Jurkat, Clone E6-1 (cell line): Measurements from ENCODE around the gene TSEN15.

Experiments
- DNase-seq: peaks from one replicate; pipeline ENCODE4 v3.0.0-alpha.2; 2011; ENCODE audit warnings: low read depth, low spot score
- H3K4me3 ChIP-seq: 2 replicates; pipeline ENCODE4 v1.5.1; 2011; ENCODE audit warnings: mild to moderate bottlenecking, low read length, control low read depth, moderate library complexity

The TSEN15 gene

GRCh38 chr1:184049836-184050468, 1.6 kb upstream of the TSEN15 start:
- no peak overlapping the region for H3K4me3 ChIP-seq

GRCh38 chr1:184050636-184051035, 894 bp upstream of the TSEN15 start:
- DNase-seq: no peak
- no peak overlapping the region for H3K4me3 ChIP-seq

More at GRCh38 chr1:184049836-184050468, 1.6 kb upstream of the TSEN15 start:
- DNase-seq: no peak

- peak overlapping the region; percentile 71 for H3K4me3 ChIP-seq
- DNase-seq: peak; percentile 18
Measured at GRCh38 chr1:184051138-184051484, 419 bp upstream of the TSEN15 start.

- DNase-seq: peak; percentile 11
- peak overlapping the region; percentile 71 for H3K4me3 ChIP-seq
Measured at GRCh38 chr1:184052194-184052559, 647 bp downstream of the TSEN15 start.

- no peak for DNase-seq
- peak overlapping the region; percentile 71 for H3K4me3 ChIP-seq
Measured at GRCh38 chr1:184052750-184053149, 1.2 kb downstream of the TSEN15 start.

GRCh38 chr1:184053881-184054280, 2.4 kb downstream of the TSEN15 start:
- H3K4me3 ChIP-seq: no peak overlapping the region
- DNase-seq: no peak

GRCh38 chr1:184056921-184057555, 5.5 kb downstream of the TSEN15 start:
- no peak for DNase-seq

GRCh38 chr1:184059887-184060286, 8.4 kb downstream of the TSEN15 start:
- DNase-seq: no peak
- no peak overlapping the region for H3K4me3 ChIP-seq

More at GRCh38 chr1:184056921-184057555, 5.5 kb downstream of the TSEN15 start:
- no peak overlapping the region for H3K4me3 ChIP-seq

- no peak overlapping the region for H3K4me3 ChIP-seq
- DNase-seq: no peak
Measured at GRCh38 chr1:184060316-184060715, 8.8 kb downstream of the TSEN15 start.

- DNase-seq: no peak
- H3K4me3 ChIP-seq: no peak overlapping the region
Measured at GRCh38 chr1:184061396-184062003, 10.0 kb downstream of the TSEN15 start.

GRCh38 chr1:184062640-184063286, 11.2 kb downstream of the TSEN15 start:
- DNase-seq: no peak
- H3K4me3 ChIP-seq: no peak overlapping the region

GRCh38 chr1:184065559-184065958, 14.0 kb downstream of the TSEN15 start:
- H3K4me3 ChIP-seq: no peak overlapping the region
- DNase-seq: no peak

- H3K4me3 ChIP-seq: no peak overlapping the region
- no peak for DNase-seq
Measured at GRCh38 chr1:184068354-184068753, 16.8 kb downstream of the TSEN15 start.

GRCh38 chr1:184069675-184070074, 18.1 kb downstream of the TSEN15 start:
- no peak for DNase-seq
- H3K4me3 ChIP-seq: no peak overlapping the region

- no peak overlapping the region for H3K4me3 ChIP-seq
- no peak for DNase-seq
Measured at GRCh38 chr1:184072376-184072775, 20.8 kb downstream of the TSEN15 start.

GRCh38 chr1:184074383-184074782, 22.9 kb downstream of the TSEN15 start:
- no peak overlapping the region for H3K4me3 ChIP-seq
- no peak for DNase-seq

GRCh38 chr1:184075055-184076029, 23.8 kb downstream of the TSEN15 start:
- peak; percentile 45 for DNase-seq
- no peak overlapping the region for H3K4me3 ChIP-seq

GRCh38 chr1:184078564-184079249, 27.2 kb downstream of the TSEN15 start:
- no peak for DNase-seq

GRCh38 chr1:184080309-184080708, 28.8 kb downstream of the TSEN15 start:
- no peak for DNase-seq
- H3K4me3 ChIP-seq: no peak overlapping the region

More at GRCh38 chr1:184078564-184079249, 27.2 kb downstream of the TSEN15 start:
- no peak overlapping the region for H3K4me3 ChIP-seq
